Stimulated activated CD8-positive, alpha-beta memory T cell treated with anti-CD3 and anti-CD28 coated beads, Interleukin-15, amount 100 ng/mL, for 1 hour (primary cell): Measurements from ENCODE around the gene STRAP.
A peak's percentile ranks its signal among the peaks of the same experiment; 100 is the strongest.
"Not testable (repeated sequence)": the region's sequence is repeated elsewhere in the genome, so short reads cannot be mapped to it uniquely, and the experiment has no call there.

Experiments used
- DNase-seq: peaks from one replicate; pipeline ENCODE4 v3.0.0-alpha.2; 2020; ENCODE audit warnings: low read depth

The STRAP gene

DNA sequence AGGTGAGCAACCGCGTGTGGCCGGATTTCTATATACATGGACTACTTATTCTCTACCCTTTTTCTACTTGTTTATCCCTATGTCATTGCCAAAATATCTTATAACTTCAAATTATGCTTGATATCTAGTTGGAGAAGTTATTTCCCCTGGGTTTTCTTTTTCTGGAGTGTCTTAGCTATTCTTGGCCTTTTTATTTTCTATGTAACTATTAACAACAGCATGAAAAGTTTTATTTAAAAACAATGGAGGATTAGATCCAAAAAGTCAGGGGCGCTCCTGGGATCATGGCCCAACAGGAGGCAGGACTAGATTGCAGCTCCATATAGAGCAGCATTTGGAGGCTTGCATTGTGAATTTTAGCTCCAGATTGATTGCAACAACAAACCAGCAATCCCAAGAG, 8.6 kb upstream of the STRAP start:
- DNase-seq = no peak

DNA sequence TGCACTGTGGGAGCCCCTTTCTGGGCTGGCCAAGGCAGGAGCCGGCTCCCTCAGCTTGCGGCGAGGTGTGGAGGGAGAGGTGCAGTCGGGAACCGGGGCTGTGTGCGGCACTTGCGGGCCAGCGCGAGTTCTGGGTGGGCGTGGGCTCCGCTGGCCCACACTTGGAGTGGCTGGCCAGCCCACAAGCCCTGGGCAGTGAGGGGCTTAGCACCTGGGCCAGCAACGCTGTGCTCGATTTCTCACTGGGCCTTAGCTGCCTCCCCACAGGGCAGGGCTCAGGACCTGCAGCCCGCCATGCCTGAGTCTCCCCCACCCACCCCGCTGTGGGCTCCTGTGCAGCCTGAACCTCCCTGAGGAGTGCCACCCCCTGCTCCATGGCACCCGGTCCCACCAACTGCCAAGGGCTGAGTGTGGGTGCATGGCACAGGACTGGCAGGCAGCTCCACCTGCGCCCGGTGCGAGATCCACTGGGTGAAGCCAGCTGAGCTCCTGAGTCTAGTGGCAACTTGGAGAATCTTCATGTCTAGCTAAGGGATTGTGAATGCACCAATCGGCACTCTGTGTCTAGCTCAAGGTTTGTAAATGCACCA, 7.5 kb upstream of the STRAP start:
- DNase-seq = not testable (repeated sequence)

DNA sequence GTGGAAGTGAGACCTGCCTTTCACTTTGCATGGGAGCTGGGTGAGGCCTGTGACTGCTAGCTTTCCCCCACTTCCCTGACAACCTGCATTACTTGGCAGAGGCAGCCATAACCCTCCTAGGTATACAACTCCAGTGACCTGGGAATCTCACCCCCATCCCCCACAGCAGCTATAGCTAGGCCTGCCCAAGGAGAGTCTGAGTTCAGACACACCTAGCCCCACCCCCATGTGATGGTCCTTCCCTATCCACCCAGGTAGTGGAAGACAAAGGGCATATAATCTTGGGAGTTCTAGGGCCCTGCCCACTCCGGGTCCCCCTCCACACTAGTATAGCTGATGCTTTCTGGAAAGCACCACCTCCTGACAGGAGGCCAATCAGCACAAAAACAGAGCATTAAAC, 6.3 kb upstream of the STRAP start:
- DNase-seq = no peak

DNA sequence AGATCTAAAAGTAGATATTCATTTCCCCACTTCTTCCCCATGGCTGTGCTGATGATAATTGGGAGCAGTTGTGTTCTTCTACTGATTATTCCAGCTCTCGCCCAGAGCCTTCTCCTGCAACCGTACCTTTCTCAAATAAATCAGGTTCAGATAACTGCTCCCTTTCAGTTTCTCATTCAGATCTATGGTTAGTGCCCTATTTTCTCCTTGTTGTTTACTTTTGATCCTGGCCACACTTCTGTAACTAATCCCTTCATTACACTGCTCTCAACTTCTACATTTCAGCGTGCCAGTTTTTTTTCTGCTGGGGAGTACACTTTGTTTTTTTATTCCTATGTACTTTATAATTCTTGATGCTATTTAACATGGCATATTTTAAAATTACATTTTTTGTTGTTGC, 2.8 kb upstream of the STRAP start:
- DNase-seq = no peak

DNA sequence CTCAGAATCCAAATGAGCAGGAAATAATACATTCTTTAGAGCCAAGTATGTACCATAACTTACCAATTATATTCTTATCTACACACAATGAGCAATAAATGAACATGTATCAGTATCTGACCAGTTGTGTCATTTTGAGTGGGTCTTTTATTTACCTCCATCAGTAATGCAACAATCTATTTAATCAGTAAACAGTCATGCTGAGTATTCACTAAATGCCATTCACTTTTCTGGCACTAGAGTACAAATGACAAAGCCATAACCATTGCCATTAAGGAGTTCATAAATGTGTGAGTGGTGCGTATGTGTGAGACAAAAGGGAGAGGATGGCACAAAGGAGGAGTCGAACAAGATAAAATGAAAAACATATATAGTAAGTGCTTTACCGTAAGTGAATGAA, 1.5 kb upstream of the STRAP start:
- DNase-seq = no peak

DNA sequence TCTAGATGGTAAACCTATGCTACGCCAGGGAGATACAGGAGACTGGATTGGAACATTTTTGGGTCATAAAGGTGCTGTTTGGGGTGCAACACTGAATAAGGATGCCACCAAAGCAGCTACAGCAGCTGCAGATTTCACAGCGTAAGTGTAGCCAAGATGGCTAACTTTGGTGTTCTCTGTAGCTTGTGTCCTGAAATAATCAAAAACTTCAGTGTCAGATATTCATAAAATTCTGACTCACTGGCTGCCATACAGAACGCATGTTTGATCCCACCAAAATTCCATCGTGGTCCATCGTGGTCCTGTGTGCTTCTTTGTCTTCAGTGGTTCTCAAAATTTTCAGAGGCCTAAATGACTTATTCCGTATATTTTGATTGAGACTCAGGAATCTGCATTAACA, 1.3 kb downstream of the STRAP start:
- no peak for DNase-seq

DNA sequence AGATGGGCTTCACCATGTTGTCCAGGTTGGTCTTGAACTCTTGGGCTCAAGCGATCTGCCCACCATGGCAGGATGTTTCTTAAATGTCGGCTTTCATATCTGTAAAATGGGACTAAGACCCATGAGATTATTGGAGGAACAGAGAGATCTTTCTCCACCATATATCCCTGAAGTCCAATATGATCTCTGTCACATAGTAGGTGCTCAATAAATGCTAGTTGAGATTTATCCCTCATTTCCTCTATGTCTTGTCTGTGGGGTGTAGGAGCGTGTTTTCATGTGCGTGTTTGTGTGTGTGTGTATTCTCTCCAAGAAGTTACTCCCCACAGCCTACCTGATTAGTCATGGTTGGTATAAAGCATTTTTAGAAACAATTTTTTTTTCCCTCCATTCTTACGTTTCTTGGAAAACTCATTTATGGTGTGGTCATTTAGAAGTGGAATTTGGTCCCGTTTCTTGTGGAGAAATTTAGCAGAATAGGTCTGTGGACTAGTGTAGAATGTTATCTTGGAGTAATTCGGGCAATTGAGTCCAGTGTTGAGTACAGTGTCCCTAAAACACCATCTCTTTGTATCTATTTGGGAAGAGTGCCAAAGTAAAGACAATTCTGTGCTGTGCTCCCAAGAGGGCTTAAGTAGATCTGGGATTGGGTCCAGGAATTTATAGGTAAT, 4.3 kb downstream of the STRAP start:
- DNase-seq = no peak

DNA sequence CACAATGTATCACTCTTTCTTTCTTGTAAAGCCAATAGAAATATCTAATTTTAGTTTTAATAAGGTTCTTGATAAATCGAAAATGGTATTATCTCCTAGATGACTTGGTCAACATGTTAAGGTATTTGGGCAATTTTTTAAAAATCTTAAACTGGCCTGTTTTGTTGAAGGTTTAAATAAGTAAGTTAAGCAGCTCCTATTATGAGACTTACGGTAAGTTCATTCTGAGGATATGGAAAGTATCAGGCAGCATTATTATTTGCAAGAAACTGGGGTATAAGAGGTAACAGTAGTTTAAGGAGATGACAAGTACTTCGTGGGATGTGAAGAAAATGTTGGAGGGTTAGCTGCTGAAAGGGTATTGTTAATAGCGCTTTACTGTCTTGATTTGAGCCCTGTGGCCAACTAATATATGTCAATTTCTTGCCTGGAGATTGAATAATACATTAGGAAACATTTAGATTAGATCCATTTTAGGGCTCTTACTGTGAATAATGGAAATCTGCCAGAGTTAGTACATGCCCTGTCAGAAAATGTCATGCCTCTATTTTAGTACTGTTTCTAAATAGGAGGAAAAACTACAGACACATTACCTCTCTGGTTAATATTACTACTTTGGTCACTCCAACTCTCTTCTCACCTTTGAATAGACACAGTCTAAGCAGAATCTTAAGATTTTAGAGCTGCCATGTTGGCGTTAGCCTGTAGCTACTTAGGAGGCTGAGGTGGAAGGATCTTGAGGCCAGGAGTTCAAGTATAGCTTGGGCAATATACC, 5.0 kb downstream of the STRAP start:
- DNase-seq = no peak

DNA sequence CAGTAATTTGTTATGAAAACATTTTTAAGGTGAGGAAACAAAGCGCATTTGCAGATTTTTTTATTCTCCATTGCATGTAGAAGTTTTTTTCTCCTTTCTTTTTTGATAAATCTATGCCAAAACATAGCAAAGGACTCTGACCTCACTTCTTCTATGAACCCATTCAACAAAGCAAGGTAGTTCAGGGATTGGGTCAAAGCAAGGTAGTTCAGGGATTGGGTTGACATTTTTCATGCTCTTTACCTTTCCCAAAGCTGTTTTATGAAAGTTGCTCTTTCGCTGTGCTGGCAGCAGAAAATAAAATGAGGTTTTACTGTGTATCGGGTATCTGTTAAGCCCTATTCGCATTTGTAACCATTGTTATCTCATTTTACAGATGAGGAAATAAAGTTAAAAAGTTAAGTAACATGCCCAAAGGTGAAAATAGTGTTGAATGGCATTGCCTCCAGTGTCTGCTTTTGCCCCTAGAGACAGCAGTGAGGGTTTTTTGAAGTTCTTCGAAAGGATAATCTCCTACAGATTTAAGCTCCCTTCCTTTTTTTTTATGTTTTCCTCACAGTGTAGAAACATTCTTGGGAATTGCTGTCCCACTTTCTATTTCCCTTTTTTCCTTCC, 10.6 kb downstream of the STRAP start:
- DNase-seq = no peak

DNA sequence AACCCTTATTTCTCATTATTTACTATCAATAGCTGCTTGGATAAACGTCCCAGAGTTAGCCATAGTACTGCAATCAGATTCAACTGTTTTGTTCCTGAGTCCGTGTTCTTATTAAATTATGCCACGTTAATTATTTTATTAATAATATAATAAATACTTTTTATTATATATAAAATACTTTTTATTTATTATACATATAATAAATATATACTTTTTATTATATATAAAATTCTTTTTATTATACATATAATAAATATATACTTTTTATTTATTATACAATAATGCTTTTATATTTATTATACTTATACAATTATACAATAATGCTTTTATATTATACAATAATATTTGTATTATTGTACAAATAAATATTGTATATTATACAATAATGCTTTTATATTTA, 11.1 kb downstream of the STRAP start:
- no peak for DNase-seq

DNA sequence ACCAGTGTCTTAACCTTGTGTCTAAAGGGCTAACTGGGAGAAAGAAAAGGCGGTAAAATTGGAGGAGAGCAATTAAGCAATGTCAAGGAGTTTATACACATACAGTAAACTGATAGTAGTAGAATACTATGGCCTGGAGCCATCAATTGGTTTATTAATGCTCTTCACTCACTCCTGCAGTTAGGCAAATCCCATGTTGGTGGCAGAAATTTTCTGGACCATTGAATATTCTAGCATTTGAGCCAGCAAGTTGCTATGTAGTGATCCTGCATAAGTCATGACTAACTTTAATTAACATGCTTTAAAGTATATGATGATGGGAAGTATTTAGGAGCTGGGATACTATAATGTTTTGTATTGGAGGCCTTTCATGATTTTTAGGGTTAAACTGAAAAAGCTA, 14.7 kb downstream of the STRAP start:
- DNase-seq = no peak

DNA sequence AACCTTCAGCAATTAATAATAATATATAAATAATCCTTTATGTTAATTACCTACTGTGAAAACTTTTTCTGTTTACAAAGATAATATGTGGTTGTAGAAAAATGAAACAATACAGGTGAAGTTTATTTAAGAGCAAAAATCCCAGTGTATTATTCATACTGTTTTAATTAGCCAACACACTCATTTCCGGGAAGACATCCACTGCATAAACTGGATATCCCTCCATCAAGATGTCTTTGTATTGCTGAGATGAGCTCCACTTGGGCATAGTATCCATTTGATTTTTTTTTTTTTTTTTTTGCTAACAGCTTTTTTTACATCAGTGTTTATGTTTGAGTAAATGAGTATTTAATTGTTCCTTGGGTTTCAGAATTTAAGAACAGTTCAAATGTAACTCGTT, 15.2 kb downstream of the STRAP start:
- DNase-seq = no peak

DNA sequence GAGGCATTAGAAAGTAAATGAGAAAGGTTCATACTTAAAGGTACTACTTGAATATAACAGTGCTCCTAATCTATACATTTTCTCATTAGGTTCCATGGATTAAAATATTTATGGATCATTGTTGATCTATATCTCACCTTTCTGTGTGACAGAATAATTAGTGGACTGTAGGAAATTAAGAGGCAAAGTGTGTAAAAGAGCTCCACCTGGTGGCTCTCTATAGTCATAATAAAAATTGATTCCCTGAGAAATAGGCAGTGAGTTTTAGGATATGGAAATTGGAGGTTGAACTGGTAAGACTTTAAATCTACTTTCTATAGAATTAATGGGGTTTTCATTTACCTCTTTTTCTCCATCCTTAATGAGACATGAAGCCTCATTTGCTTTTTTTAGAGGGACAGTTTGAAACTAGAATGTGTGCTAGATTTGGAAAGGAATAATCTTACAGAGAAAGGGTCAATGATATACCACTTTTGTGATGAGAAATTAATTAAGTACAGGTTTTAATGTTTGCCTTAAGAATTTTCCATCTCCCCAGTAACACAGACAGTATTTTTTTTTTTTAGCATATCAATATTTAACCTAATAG, 17.2 kb downstream of the STRAP start:
- DNase-seq = no peak

DNA sequence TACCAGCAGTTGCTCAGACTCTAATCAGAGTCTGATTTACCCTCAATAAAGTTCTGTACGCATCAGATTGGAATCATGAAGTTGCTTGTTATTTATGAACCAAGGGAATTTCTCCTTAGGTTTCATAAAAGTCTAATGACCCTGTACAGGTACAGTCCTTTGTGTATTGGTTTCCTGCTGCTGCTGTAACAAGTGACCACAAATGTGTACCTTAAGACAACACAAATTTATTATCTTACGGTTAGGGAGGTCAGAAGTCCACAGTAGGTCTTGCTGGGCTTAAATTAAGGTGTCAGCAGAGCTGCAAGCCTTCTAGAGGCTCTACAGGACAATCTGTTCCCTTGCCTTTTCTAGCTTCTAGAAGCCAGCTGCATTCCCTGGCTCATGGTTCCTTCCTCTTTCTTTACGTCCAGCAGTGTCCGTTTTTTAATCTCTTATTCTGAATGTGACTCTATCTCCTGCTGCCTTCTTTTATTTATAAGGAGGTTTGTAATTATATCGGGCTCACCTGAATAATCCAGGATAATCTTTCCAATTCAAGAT, 22.3 kb downstream of the STRAP start:
- no peak for DNase-seq

DNA sequence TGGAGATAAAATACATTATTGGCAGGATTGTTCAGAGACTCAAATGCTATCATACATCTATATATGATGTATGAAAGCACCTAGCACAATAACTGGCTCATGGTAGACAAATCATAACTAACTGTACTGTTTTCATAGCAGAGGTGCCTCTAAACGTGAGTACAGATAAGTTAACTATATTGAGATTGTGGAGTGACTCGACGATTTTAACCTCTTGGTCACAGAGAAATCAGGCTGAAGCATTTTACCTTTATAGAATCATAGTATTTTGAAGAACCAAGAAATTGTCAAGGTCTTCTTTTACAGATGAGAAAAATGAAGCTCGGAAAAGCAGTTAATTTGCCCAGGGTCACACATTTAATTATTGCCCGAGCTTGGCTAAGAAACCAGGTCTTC, 28.3 kb downstream of the STRAP start:
- no peak for DNase-seq

DNA sequence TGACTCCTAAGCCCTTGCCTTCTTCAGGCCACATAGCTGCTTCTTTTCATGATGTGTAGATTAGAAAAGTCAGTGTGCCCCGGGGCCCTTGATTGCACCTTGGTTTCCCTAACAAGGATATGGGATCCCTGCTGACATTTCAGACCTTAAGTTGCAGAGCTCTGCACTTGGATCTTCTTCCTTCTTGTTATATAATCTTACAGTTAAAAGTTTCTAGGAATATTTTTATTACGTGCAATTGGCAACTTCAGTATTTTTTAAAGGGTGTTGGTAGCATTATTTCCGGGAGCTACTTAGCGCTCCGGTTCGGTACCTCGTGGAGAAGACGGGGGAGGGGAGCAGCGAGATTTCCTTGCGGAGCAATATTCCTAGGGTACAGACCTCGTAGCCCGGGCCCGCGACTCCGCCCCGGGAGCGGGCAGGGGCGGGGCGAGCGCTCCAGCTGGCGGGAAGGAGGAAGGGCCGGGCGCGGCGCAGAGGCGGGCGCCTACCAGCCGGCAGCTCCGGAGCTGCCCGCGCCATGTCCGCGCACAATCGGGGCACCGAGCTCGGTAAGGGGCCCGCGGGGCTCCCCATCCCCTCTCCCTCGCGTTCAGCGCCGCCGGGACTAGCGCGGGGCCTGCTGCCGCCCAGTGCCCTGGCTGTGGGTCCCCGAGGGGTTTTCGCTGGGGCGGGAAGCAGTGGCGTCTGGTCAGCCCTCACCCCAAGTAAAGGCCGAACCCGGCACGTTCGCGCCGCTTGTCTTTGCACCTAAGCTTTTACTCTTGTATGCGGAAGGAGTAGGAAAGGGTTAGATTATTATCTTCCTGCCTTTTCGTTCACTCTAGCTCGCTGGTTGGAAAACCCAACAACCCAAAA, 28.9 kb downstream of the STRAP start, which contains the start of gene DERA:
TSS of gene DERA (plus strand) at position 469 of the 858 bp plus-strand sequence. CDS start at position 521, 52 bp downstream.
- peak; percentile 12 for DNase-seq

DNA sequence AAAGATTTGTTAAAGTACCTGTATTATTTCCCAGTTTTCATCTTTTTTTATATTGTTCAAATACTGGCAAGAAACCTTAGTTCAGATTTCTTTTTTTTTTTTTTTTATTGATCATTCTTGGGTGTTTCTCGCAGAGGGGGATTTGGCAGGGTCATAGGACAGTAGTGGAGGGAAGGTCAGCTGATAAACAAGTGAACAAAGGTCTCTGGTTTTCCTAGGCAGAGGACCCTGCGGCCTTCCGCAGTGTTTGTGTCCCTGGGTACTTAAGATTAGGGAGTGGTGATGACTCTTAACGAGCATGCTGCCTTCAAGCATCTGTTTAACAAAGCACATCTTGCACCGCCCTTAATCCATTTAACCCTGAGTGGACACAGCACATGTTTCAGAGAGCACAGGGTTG, 29.7 kb downstream of the STRAP start:
- not testable (repeated sequence) for DNase-seq

DNA sequence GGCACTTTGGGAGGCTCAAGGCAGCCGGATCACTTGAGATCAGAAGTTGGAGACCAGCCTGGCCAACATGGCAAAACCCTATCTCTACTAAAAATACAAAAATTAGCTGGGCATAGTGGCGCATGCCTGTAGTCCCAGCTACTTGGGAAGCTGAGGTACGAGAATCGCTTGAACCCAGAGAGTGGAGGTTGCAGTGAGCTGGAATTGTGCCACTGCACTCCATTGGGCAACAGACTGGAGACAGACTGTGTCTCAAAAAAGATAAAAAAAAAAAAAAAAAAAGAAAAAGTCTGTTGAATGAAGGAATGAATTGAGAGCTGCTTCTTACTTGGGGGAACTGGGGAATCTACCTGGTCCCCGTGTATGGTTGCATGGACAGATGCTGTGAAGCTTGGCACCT, 31.9 kb downstream of the STRAP start:
- DNase-seq = not testable (repeated sequence)

DNA sequence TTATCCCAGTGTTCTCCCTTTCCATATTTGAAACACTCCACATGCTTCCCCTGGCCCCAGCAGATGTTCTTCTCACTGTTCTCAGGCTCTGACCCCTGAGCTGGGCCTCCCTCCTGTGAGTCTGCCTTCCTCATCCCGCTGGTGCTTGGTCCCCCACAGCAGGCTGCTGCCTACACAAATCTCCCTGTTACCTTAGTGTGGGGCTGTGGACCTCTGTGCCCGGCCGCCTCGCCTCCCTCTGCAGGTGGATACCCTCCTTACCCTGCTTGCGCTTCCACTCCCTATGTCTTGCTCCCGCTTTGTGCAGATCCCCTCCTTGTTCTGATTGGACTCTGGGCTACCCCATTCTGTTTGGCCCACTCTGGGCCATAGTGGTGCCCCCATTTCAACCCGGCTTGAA, 35.9 kb downstream of the STRAP start:
- DNase-seq = no peak

DNA sequence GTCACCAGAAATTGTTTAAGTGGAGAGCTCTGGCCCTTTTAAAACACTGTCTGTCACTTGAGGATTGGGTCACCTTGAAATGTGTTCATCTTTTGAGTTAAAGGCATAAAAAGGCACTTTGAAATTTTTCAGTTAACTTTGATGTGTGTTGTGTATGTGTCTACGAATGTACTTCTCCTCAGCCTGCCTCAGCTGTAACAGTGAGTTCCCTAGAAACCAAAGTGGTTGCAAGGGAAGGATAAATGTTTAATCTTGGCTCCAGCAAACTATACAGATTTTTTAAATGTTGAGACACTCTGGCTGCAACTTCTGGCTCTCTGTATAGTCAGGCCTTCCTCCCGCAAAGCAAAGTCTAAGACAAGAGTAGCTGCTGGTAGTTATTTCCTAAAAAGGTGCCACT, 37.2 kb downstream of the STRAP start:
- DNase-seq = no peak

DNA sequence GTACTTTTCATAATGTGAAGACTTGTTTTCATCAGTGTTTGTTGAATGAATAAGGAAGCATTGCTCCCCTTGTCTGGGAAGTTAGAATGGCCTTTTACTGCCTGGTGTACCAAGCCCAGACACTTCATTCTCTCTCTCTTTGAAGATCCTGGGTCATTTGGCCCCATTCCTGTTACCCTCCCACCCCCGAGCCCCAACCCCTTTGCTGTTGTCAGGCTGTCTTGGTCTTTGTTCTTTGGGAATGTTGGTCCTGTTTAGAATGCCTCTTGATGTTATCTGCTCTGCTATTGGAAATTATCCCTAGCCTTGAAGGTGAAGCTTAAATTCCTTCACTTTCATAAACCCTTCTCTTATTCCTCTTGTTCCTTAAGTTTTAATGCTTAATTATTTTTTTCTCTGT, 42.8 kb downstream of the STRAP start:
- DNase-seq = no peak
